ENCODE measurements around the gene ADAM19.

DNA sequence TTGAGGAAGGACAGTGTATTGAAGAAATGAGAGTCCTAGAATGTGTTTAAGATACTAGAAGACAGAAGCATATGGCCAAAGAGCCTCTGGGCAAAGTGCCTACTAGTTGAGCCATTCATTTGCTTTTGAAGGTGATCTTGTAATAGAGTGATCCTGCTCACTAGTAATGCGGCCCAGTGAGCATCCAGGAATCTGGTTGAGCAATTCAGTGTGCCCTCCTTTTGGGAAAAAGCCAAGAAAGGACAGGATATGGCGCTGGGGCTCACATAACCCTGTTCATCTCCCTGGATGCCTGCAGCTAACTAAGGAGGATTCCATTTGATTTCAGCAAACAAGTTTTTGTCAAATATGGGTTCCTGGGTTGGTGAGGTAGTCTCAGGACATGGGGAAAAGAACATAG, 16.3 kb downstream of the ADAM19 start:
- TF ChIP-seq, protein P1, sequence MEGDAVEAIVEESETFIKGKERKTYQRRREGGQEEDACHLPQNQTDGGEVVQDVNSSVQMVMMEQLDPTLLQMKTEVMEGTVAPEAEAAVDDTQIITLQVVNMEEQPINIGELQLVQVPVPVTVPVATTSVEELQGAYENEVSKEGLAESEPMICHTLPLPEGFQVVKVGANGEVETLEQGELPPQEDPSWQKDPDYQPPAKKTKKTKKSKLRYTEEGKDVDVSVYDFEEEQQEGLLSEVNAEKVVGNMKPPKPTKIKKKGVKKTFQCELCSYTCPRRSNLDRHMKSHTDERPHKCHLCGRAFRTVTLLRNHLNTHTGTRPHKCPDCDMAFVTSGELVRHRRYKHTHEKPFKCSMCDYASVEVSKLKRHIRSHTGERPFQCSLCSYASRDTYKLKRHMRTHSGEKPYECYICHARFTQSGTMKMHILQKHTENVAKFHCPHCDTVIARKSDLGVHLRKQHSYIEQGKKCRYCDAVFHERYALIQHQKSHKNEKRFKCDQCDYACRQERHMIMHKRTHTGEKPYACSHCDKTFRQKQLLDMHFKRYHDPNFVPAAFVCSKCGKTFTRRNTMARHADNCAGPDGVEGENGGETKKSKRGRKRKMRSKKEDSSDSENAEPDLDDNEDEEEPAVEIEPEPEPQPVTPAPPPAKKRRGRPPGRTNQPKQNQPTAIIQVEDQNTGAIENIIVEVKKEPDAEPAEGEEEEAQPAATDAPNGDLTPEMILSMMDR (IDR thresholded peaks at IDR 0.05; ENCODE audit: low read depth, low read length) = no peak
- TF ChIP-seq POLR2A (IDR thresholded peaks at IDR 0.05; ENCODE audit: extremely low read depth, insufficient read length) = no peak
